Endothelial cell (in vitro differentiated cells): ENCODE data around the gene ACACA. TPM values are rescaled to one million over a fixed set of nuclear protein-coding genes. Genes with fewer than 3 reads are reported as not detected.

Experiments used
- DNase-seq: peaks from one replicate; pipeline ENCODE4 v3.0.0; 2021; ENCODE audit warnings: low spot score
- H3K27ac Mint-ChIP-seq: one replicate; pipeline ENCODE4 v1.8.0; 2021; ENCODE audit warnings: mixed read lengths, inconsistent platforms; ENCODE audit not compliant: unreplicated experiment
- H3K27me3 Mint-ChIP-seq: one replicate; pipeline ENCODE4 v1.8.0; 2021; ENCODE audit warnings: mild to moderate bottlenecking, moderate library complexity, mixed read lengths, inconsistent platforms; ENCODE audit not compliant: unreplicated experiment
- H3K36me3 Mint-ChIP-seq: one replicate; pipeline ENCODE4 v1.8.0; 2021; ENCODE audit warnings: mild to moderate bottlenecking, low read depth, mixed read lengths, inconsistent platforms; ENCODE audit not compliant: unreplicated experiment
- H3K4me1 Mint-ChIP-seq: one replicate; pipeline ENCODE4 v1.8.0; 2021; ENCODE audit warnings: mild to moderate bottlenecking, mixed read lengths, inconsistent platforms; ENCODE audit not compliant: unreplicated experiment
- H3K4me3 Mint-ChIP-seq: one replicate; pipeline ENCODE4 v1.8.0; 2021; ENCODE audit warnings: mild to moderate bottlenecking, mixed read lengths, inconsistent platforms; ENCODE audit not compliant: unreplicated experiment
- H3K9me3 Mint-ChIP-seq: one replicate; pipeline ENCODE4 v1.8.0; 2021; ENCODE audit warnings: mixed read lengths, inconsistent platforms; ENCODE audit not compliant: unreplicated experiment
- CTCF ChIP-seq: fragments of 200-600 bp; sonication (generic); IDR thresholded peaks from one replicate; pipeline ENCODE4 v1.5.0; 2021; ENCODE audit warnings: antibody characterized with exemption; ENCODE audit not compliant: unreplicated experiment
- total RNA-seq: library from RNA; stranded (reverse); fragmentation: NEBNext Ultra II Directional; extraction: Animal tissue kit (Norgen Biotek cat#: 25700); gene quantifications from one replicate; pipeline ENCODE4 v1.2.1, GENCODE V29; 2021; ENCODE audit not compliant: unreplicated experiment

The ACACA gene
- total RNA-seq, 1 donor from 2014 or later: 91.5 TPM

GRCh38 chr17:37429039-37429438 lies 22.4 kb upstream of the ACACA start:
- Mint-ChIP-seq H3K27ac (no peak overlapping the region), H3K4me1 (peaks cover 3% of the 10 kb centered on the region), H3K36me3 (no peaks in the 10 kb centered on the region), H3K27me3 (no peaks in the 10 kb centered on the region), H3K4me3 (no peak overlapping the region), H3K9me3 (no peaks in the 10 kb centered on the region)
- TF ChIP-seq CTCF: no peak
- DNase-seq: no peak

- Mint-ChIP-seq H3K4me1 (peaks cover 3% of the 10 kb centered on the region), H3K4me3 (no peak overlapping the region), H3K36me3 (peaks cover 9% of the 10 kb centered on the region), H3K27me3 (no peaks in the 10 kb centered on the region), H3K9me3 (no peaks in the 10 kb centered on the region), H3K27ac (no peak overlapping the region)
- no peak for DNase-seq
- TF ChIP-seq CTCF: no peak
Observed at GRCh38 chr17:37425268-37425667, 18.6 kb upstream of the ACACA start.

- no peaks in the 10 kb centered on the region for H3K9me3 Mint-ChIP-seq
- H3K36me3 Mint-ChIP-seq: peaks cover 12% of the 10 kb centered on the region
- no peak overlapping the region for H3K4me3 Mint-ChIP-seq
- TF ChIP-seq CTCF: no peak
- no peak overlapping the region for H3K27ac Mint-ChIP-seq
- no peaks in the 10 kb centered on the region for H3K27me3 Mint-ChIP-seq
- no peaks in the 10 kb centered on the region for H3K4me1 Mint-ChIP-seq
- no peak for DNase-seq
Observed at GRCh38 chr17:37422971-37423625, 16.5 kb upstream of the ACACA start.

GRCh38 chr17:37417852-37418251 lies 11.2 kb upstream of the ACACA start:
- TF ChIP-seq CTCF: no peak
- Mint-ChIP-seq H3K27ac (no peak overlapping the region), H3K27me3 (no peaks in the 10 kb centered on the region), H3K4me1 (no peaks in the 10 kb centered on the region), H3K9me3 (no peaks in the 10 kb centered on the region), H3K36me3 (peaks cover 19% of the 10 kb centered on the region), H3K4me3 (no peak overlapping the region)
- DNase-seq: no peak

- Mint-ChIP-seq H3K27me3 (no peaks in the 10 kb centered on the region), H3K4me1 (no peaks in the 10 kb centered on the region), H3K27ac (no peak overlapping the region), H3K36me3 (peaks cover 18% of the 10 kb centered on the region), H3K9me3 (no peaks in the 10 kb centered on the region), H3K4me3 (peak overlapping the region; percentile 32)
- DNase-seq: no peak
- TF ChIP-seq CTCF: no peak
Observed at GRCh38 chr17:37413875-37414519, 7.4 kb upstream of the ACACA start.
